Uterus (tissue), 4 donors: ENCODE results near the gene SEC24B. TPM values are rescaled to one million over a fixed set of nuclear protein-coding genes. Genes with fewer than 3 reads are reported as not detected.

ENCODE experiments used
- DNase-seq, 2 donors: peaks; one replicate each; pipeline ENCODE4 v3.0.0-alpha.2; 2019 to 2020
- H3K27ac ChIP-seq, 2 donors: fragments of 200-600 bp; sonication (generic); 1 replicate in 1 of 2; 2 replicates in 1 of 2; pipeline ENCODE4 v1.5.1; 2016 to 2018
- H3K27me3 ChIP-seq, 2 donors: fragments of 200-600 bp; sonication (generic); one replicate each; pipeline ENCODE4 v1.5.1; 2018 to 2019; ENCODE audit warnings: control low read depth in 1 of 2
- H3K36me3 ChIP-seq, 2 donors: fragments of 200-600 bp; sonication (generic); one replicate each; pipeline ENCODE4 v1.5.1; 2019; ENCODE audit warnings: control low read depth in 1 of 2
- H3K4me1 ChIP-seq, 2 donors: fragments of 200-600 bp; sonication (generic); one replicate each; pipeline ENCODE4 v1.5.1; 2018 to 2019; ENCODE audit warnings: control low read depth in 1 of 2
- H3K4me3 ChIP-seq, 2 donors: fragments of 200-600 bp; sonication (generic); 1 replicate in 1 of 2; 2 replicates in 1 of 2; pipeline ENCODE4 v1.5.1; 2018 to 2019; ENCODE audit warnings: mild to moderate bottlenecking in 1 of 2
- H3K9me3 ChIP-seq, 2 donors: fragments of 200-600 bp; sonication (generic); one replicate each; pipeline ENCODE4 v1.5.1; 2019; ENCODE audit warnings: control low read depth in 1 of 2
- CTCF ChIP-seq, 4 experiments: fragments of 200-600 bp in 2 of 4; fragments of 450-650 bp in 2 of 4; sonication (generic) in 2 of 4; IDR thresholded peaks; one replicate each; pipeline ENCODE4 v1.5.1; 2016 to 2019; ENCODE audit warnings: antibody characterized with exemption in 4 of 4, mild to moderate bottlenecking in 2 of 4, moderate library complexity in 1 of 4
- POLR2A ChIP-seq, 2 donors: fragments of 450-650 bp; IDR thresholded peaks; one replicate each; pipeline ENCODE4 v1.6.1; 2016; ENCODE audit warnings: antibody characterized with exemption in 2 of 2, mild to moderate bottlenecking in 1 of 2, moderate library complexity in 1 of 2
- intact Hi-C: fragments of 100-400 bp; cut with DNase I; formaldehyde crosslinking; loops from one replicate; pipeline ENCODE4 v1.15.1; 2023; ENCODE audit warnings: low total_unique reads
- total RNA-seq, 4 donors: library from RNA; depleted of rRNA in 3 of 4; stranded (reverse); fragments of >200 nt in 3 of 4; gene quantifications; one replicate each; pipeline versions ENCODE4 v1.1.0 to v1.2.4, GENCODE V29; 2014 to 2023
- donor health status: DM: yes; HTN: yes; CAD: no.

The SEC24B gene
- total RNA-seq = 10 to 100 TPM; 20.7 to 54.1 (median 30.1) TPM

DNA sequence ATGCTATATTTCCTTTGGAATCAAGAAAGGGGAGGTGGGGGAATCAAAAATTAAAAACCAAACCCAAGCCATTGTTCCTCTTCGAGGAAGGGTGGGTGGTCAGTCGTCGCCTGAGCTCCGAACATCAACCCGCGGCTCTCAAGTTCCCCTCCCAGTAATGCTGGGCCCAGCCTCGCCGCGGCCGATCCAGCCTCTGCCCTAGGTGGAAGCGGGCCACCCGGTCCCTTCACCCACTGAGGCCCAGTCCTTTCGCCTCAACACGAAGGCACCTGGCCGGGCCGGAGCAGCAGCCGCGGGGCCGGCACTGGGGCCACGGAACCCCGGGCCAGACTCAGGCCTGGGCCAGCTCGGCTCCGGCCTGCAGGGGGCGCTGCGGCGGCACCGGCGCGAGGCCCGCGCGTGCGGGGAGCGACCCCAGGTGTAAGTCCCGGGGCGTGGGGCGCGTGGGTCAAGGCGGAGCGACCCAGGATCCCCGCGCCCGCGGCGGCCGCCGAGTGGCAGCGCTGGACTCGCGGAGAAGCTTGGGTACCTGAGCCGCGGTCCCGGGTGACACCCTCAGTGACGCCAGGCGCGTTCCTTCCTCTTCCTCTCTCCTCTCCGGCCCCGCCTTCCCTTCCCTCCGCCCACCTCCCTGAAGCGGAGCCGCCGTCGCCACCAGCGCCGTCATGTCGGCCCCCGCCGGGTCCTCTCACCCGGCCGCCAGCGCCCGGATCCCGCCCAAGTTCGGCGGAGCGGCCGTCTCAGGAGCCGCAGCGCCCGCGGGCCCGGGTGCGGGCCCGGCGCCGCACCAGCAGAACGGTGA, at the start of gene SEC24B:
Gene SEC24B (plus strand): TSS at position 611 of the 802 bp plus-strand sequence. CDS start 55 bp downstream, at position 666.
- Histone ChIP-seq H3K4me3 (peak within 1 kb of the TSS; percentile 62 to 86), H3K27me3 (no peaks in the 10 kb centered on the region), H3K27ac (peak within 1 kb of the TSS; percentile 90 to 97), H3K9me3 (no peaks in the 10 kb centered on the region), H3K4me1 (peaks cover 0 to 20% of the 10 kb centered on the region in 2 donors), H3K36me3 (no peaks in the 10 kb centered on the region)
- intact Hi-C loops = loop anchor here (10.0 kb wide), 1 partner anchor 271 kb away; the partner anchor contains the start of gene CASP6
- peak; percentile 82 to 83 for DNase-seq
- TF ChIP-seq POLR2A (IDR thresholded peaks at IDR 0.05) = peak; percentile 73 to 84
- peak; percentile 67 to 95 (median 90) for TF ChIP-seq CTCF (IDR thresholded peaks at IDR 0.05)

- Histone ChIP-seq H3K27ac (no peak overlapping the region), H3K4me1 (no peaks in the 10 kb centered on the region), H3K9me3 (no peaks in the 10 kb centered on the region), H3K4me3 (no peak overlapping the region), H3K27me3 (no peaks in the 10 kb centered on the region), H3K36me3 (no peaks in the 10 kb centered on the region)
- no peak for TF ChIP-seq CTCF (IDR thresholded peaks at IDR 0.05)
- no peak for TF ChIP-seq POLR2A (IDR thresholded peaks at IDR 0.05)
- intact Hi-C loops = no loop called here
- no peak for DNase-seq
These were observed 49.8 kb upstream of the SEC24B start for GRCh38 chr4:109383823-109384222.

- H3K4me1 ChIP-seq = no peaks in the 10 kb centered on the region
- no peaks in the 10 kb centered on the region for H3K9me3 ChIP-seq
- intact Hi-C loops = no loop called here
- no peaks in the 10 kb centered on the region for H3K27me3 ChIP-seq
- H3K36me3 ChIP-seq = no peaks in the 10 kb centered on the region
- no peak for DNase-seq
- H3K27ac ChIP-seq = no peak overlapping the region
- H3K4me3 ChIP-seq = no peak overlapping the region
- TF ChIP-seq CTCF (IDR thresholded peaks at IDR 0.05) = no peak
- TF ChIP-seq POLR2A (IDR thresholded peaks at IDR 0.05) = no peak
These were observed 48.4 kb upstream of the SEC24B start for GRCh38 chr4:109385260-109385659.

DNA sequence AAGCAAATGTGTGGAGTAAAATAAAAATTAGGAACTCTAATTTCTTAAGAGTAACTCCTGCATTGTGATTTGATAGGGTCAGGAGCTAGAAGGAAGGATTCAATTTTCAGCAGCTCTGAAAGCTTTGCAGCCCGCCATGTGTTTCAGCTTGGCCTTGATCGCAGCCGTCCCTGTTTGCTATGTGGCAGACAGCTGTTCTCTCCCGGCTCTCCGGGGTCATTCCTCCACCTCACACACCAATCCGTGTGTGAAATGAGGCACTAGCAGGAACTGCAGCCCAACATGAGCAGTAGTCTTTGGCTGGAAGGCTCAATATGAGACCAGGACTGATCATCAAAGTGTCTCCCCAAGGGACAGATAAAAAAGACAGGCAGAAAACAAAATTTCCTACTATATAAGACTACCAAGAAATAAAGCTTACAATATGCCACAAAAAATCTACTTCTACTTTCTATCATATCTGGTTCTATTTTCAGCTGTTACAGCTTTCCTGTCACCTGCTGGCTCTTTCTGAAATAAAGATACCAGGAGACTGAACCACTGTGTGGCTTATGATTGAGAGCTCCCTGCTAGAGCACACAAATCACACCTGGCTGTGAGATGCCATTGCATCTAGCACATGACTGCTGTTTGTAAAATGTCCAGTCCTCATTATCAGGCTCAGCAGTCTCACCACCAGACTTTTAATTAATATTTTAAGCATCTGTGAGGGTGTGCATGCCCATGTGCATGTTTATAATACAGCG, 44.1 kb upstream of the SEC24B start:
- no peaks in the 10 kb centered on the region for H3K36me3 ChIP-seq
- no peak overlapping the region for H3K4me3 ChIP-seq
- no peaks in the 10 kb centered on the region for H3K9me3 ChIP-seq
- H3K27ac ChIP-seq = no peak overlapping the region
- H3K27me3 ChIP-seq = no peaks in the 10 kb centered on the region
- intact Hi-C loops = no loop called here
- TF ChIP-seq CTCF (IDR thresholded peaks at IDR 0.05) (no peak), POLR2A (IDR thresholded peaks at IDR 0.05) (no peak)
- no peaks in the 10 kb centered on the region for H3K4me1 ChIP-seq
- DNase-seq = no peak
